Tibial nerve (tissue), 4 donors: Measurements from ENCODE around the gene THSD7B. TPM values are rescaled to one million over a fixed set of nuclear protein-coding genes. Genes with fewer than 3 reads are reported as not detected.

ENCODE experiments used
- DNase-seq, 2 donors: peaks; one replicate each; pipeline ENCODE4 v3.0.0-alpha.2; 2019; ENCODE audit warnings: low spot score in 2 of 2
- H3K27ac ChIP-seq, 4 donors: fragments of 200-600 bp; sonication (generic) in 3 of 4; one replicate each; pipeline ENCODE4 v1.5.1; 2017 to 2019; ENCODE audit warnings: mild to moderate bottlenecking in 1 of 4
- H3K27me3 ChIP-seq, 2 donors: fragments of 200-600 bp; sonication (generic) in 1 of 2; one replicate each; pipeline versions ENCODE4 v1.5.1 to v1.6.0; 2017 to 2019
- H3K36me3 ChIP-seq, 3 donors: fragments of 200-600 bp; sonication (generic); one replicate each; pipeline ENCODE4 v1.5.1; 2018 to 2019
- H3K4me1 ChIP-seq, 4 donors: fragments of 200-600 bp; sonication (generic) in 3 of 4; one replicate each; pipeline ENCODE4 v1.5.1; 2017 to 2019
- H3K4me3 ChIP-seq, 4 donors: fragments of 200-600 bp; sonication (generic) in 3 of 4; one replicate each; pipeline ENCODE4 v1.5.1; 2017 to 2019; ENCODE audit warnings: mild to moderate bottlenecking in 1 of 4, moderate library complexity in 1 of 4
- H3K9me3 ChIP-seq, 4 donors: fragments of 200-600 bp; sonication (generic) in 3 of 4; one replicate each; pipeline ENCODE4 v1.5.1; 2017 to 2019
- EP300 ChIP-seq, 2 donors: sonication (generic); formaldehyde crosslinking; IDR thresholded peaks; one replicate each; pipeline ENCODE4 v1.6.1; 2017; ENCODE audit warnings: antibody characterized with exemption in 2 of 2, mild to moderate bottlenecking in 1 of 2
- POLR2A ChIP-seq, 2 donors: fragments of 450-650 bp; IDR thresholded peaks; one replicate each; pipeline ENCODE4 v1.6.1; 2017; ENCODE audit warnings: antibody characterized with exemption in 2 of 2, mild to moderate bottlenecking in 2 of 2, moderate library complexity in 2 of 2
- WGBS, 2 donors: methylation state at CpG; one replicate each; pipeline ENCODE4 v1.1.5; 2018; 5-methylcytosine and 5-hydroxymethylcytosine counted together
- total RNA-seq, 4 donors: library from RNA; depleted of rRNA; stranded (reverse); fragments of >200 nt; gene quantifications; one replicate each; pipeline ENCODE4 v1.1.0, GENCODE V29; 2016
- TF ChIP-seq, protein P1 (sequence below), 5 experiments: fragments of 200-600 bp in 3 of 5; fragments of 450-650 bp in 2 of 5; sonication (generic) in 3 of 5; IDR thresholded peaks; one replicate each; pipeline ENCODE4 v1.5.1; 2016 to 2019; ENCODE audit warnings: antibody characterized with exemption in 5 of 5, mild to moderate bottlenecking in 3 of 5, moderate library complexity in 2 of 5

THSD7B gene
- total RNA-seq, 4 donors from 2014 or later = 1.5 to 13.8 (median 6.7) TPM

- Histone ChIP-seq H3K27ac (no peak overlapping the region), H3K9me3 (no peaks in the 10 kb centered on the region), H3K27me3 (no peaks in the 10 kb centered on the region), H3K36me3 (no peaks in the 10 kb centered on the region), H3K4me3 (no peak overlapping the region), H3K4me1 (no peaks in the 10 kb centered on the region)
- 58 to 75% methylated on average over 4 of the region's 4 CpGs for WGBS, 2 donors
- DNase-seq = no peak
- TF ChIP-seq POLR2A (IDR thresholded peaks at IDR 0.05) (no peak), EP300 (IDR thresholded peaks at IDR 0.05) (no peak)
- TF ChIP-seq, protein P1, sequence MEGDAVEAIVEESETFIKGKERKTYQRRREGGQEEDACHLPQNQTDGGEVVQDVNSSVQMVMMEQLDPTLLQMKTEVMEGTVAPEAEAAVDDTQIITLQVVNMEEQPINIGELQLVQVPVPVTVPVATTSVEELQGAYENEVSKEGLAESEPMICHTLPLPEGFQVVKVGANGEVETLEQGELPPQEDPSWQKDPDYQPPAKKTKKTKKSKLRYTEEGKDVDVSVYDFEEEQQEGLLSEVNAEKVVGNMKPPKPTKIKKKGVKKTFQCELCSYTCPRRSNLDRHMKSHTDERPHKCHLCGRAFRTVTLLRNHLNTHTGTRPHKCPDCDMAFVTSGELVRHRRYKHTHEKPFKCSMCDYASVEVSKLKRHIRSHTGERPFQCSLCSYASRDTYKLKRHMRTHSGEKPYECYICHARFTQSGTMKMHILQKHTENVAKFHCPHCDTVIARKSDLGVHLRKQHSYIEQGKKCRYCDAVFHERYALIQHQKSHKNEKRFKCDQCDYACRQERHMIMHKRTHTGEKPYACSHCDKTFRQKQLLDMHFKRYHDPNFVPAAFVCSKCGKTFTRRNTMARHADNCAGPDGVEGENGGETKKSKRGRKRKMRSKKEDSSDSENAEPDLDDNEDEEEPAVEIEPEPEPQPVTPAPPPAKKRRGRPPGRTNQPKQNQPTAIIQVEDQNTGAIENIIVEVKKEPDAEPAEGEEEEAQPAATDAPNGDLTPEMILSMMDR (IDR thresholded peaks at IDR 0.05) = no peak
These were observed 219.7 kb downstream of the THSD7B start for GRCh38 chr2:136985044-136985443.

GRCh38 chr2:136986605-136987221, 221.4 kb downstream of the THSD7B start:
- no peaks in the 10 kb centered on the region for H3K4me1 ChIP-seq
- 89 to 90% methylated on average over 5 of the region's 5 CpGs for WGBS, 2 donors
- no peak overlapping the region for H3K27ac ChIP-seq
- no peaks in the 10 kb centered on the region for H3K36me3 ChIP-seq
- TF ChIP-seq, protein P1 (IDR thresholded peaks at IDR 0.05) = no peak
- TF ChIP-seq POLR2A (IDR thresholded peaks at IDR 0.05) = no peak
- TF ChIP-seq EP300 (IDR thresholded peaks at IDR 0.05) = no peak
- no peak for DNase-seq
- no peaks in the 10 kb centered on the region for H3K9me3 ChIP-seq
- no peaks in the 10 kb centered on the region for H3K27me3 ChIP-seq
- H3K4me3 ChIP-seq = no peak overlapping the region

DNA sequence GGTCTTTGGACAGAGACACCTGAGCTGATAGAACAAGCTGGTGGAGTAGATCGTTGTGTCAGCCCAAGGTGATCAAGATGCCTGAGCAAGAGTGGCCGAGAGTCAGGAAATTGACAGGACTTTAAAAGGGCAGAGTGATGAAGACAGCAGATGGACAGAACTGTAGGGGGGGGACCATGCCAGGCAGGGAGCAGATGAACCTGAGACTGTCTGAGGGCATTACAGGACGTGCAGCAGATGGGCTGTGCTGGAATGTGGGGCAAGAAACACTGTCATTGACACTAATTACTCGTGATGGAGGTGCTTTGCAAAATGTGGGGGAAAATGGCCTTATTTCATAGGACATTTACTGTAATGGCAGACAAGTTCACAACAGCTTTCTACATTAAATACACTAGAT, 225.0 kb downstream of the THSD7B start:
- H3K4me1 ChIP-seq = no peaks in the 10 kb centered on the region
- H3K27ac ChIP-seq = no peak overlapping the region
- no peaks in the 10 kb centered on the region for H3K27me3 ChIP-seq
- no peaks in the 10 kb centered on the region for H3K36me3 ChIP-seq
- no peak for DNase-seq
- no peaks in the 10 kb centered on the region for H3K9me3 ChIP-seq
- no peak overlapping the region for H3K4me3 ChIP-seq
- WGBS, 2 donors = 67 to 71% methylated on average over 4 of the region's 4 CpGs
- no peak for TF ChIP-seq POLR2A (IDR thresholded peaks at IDR 0.05)
- TF ChIP-seq EP300 (IDR thresholded peaks at IDR 0.05) = no peak
- TF ChIP-seq, protein P1 (IDR thresholded peaks at IDR 0.05) = no peak

DNA sequence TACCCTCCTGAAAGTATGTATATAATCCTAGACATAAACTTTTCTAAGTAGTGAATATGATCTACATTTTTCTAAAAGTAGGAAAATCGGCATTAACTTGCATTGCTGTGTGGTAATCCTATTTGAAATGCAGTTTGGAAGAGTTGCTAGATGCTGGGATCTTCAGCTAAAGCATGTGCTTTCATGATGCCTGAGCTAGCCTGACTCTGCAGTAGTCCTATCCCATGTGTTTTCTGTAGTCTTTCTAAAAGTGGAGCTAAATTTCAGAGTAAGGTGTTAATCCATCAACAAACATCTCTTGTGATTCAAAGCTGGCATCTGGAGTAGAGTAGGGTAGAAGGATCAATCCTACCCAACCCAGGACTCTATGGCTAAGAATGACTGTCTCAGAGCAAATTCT, 229.4 kb downstream of the THSD7B start:
- Histone ChIP-seq H3K36me3 (no peaks in the 10 kb centered on the region), H3K4me3 (no peak overlapping the region), H3K4me1 (no peaks in the 10 kb centered on the region), H3K9me3 (no peaks in the 10 kb centered on the region), H3K27ac (no peak overlapping the region), H3K27me3 (no peaks in the 10 kb centered on the region)
- WGBS, 2 donors = 81 to 83% methylated on average over 1 of the region's 1 CpG
- TF ChIP-seq, protein P1 (IDR thresholded peaks at IDR 0.05) = no peak
- TF ChIP-seq EP300 (IDR thresholded peaks at IDR 0.05) = no peak
- TF ChIP-seq POLR2A (IDR thresholded peaks at IDR 0.05) = no peak
- DNase-seq = no peak

GRCh38 chr2:136997557-136997956, 232.2 kb downstream of the THSD7B start:
- DNase-seq = no peak
- WGBS, 2 donors = 67 to 71% methylated on average over 1 of the region's 1 CpG
- no peak overlapping the region for H3K4me3 ChIP-seq
- no peak overlapping the region for H3K27ac ChIP-seq
- no peaks in the 10 kb centered on the region for H3K9me3 ChIP-seq
- no peaks in the 10 kb centered on the region for H3K4me1 ChIP-seq
- no peaks in the 10 kb centered on the region for H3K27me3 ChIP-seq
- TF ChIP-seq POLR2A (IDR thresholded peaks at IDR 0.05) (no peak), EP300 (IDR thresholded peaks at IDR 0.05) (no peak)
- TF ChIP-seq, protein P1 (IDR thresholded peaks at IDR 0.05) = no peak
- no peaks in the 10 kb centered on the region for H3K36me3 ChIP-seq
